NCI-H82 (cell line): ENCODE results near the gene DNM3.
A peak's percentile ranks its signal among the peaks of the same experiment; 100 is the strongest.

ENCODE experiments used
- DNase-seq: peaks from one replicate; lab custom pipeline; 2025; lab: John Stamatoyannopoulos, UW

DNM3 gene

DNA sequence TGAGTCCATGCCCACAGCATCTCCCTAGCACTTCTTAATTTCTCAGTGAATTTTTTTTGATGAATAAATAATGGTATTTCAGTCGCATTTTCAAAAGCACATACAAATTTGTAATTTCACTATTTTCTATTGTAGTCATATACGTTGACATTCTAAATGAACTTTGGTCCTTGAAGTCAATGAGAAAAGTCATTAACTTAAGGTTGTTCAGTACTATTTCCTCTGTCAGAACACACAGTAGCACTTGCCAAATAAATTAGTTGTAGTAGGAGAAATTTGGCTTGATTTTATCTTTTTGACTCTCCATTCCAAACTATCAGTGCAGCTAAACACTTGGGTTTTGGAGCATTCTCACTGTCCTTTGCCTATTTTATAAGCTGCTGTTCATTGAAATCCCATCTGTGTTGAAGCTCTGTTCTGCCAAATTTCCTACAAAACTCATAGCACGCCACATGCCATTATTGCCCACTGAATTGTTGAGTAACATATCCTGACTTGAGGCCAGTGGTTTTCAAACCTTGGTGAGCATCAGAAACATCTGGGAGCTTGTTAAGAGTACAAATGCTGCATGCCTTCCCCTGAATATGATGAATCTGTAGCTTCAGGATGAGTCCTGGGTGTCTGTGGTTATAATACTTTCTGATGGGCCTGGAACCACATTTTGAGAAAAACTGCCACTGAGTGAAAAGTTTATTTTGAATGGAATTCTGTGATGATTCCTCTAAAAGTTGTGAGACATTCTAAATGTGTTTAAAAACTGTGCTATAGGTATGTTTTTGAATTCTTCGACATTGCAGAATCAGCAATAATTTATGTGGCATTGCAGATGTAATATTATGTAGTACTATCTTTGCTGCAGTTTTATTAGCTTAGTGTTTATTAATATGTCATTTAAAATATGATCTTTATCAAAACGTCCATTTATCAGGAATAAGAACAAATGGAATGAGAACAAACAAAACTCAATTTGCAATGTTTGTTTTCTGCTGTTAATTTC, 78.9 kb downstream of the DNM3 start:
- no peak for DNase-seq

DNA sequence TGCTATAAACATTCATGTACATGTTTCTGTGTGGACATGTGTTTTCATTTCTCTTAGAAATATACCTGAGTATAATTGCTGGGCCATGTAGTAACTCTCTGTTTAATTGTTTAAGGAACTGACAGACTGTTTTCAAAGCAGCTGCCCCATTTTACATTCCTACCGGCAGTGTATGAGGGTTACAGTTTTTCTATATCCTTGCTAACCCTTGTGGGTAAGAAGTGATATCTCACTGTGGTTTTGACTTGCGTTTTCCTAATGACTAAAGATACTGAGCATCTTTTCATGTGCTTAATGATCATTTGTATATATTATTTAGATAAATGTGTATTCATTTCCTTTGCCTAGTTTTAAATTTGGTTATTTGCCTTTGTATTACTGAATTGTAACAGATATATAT, 81.7 kb downstream of the DNM3 start:
- no peak for DNase-seq

DNA sequence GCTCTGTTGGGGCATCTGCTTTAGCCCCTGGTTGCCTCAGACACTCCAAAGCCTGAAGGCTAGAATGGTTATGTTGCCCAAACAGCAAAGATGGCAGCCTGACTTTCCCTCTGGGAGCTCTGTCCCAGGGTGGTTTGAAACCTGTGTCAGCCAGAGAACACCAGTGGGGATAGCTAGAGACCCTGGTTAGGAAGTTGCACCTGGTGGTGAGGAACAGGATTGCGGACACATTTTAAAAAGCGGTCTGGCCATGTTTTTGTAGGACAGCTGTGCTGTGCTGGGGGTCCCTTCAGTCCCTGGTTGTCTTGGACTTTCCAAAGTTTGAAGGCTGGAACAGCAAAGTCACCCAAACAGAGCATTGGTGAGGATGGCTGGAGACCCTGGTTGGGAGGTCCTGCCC, 87.8 kb downstream of the DNM3 start:
- no peak for DNase-seq

DNA sequence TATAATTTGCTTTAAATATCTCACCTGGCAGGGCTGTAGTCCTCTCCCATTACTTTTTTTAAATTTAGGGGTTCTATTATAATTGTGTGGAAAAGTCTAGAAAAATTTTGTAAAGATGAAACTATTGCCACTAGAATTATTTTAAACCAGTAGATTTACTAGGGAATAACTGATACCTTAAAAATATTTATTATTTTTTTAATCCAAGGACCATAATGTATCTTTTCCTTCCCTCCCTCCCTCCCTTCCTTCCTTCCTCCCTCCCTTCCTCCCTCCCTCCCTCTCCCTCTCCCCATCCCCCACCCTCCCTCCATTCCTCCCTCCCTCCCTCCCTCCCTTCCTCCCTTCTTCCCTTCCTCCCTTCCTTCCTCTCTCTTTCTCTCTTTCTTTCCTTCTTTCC, 90.5 kb downstream of the DNM3 start:
- DNase-seq: no peak

GRCh38 chr1:171934664-171935063, 93.4 kb downstream of the DNM3 start:
- DNase-seq: no peak

DNA sequence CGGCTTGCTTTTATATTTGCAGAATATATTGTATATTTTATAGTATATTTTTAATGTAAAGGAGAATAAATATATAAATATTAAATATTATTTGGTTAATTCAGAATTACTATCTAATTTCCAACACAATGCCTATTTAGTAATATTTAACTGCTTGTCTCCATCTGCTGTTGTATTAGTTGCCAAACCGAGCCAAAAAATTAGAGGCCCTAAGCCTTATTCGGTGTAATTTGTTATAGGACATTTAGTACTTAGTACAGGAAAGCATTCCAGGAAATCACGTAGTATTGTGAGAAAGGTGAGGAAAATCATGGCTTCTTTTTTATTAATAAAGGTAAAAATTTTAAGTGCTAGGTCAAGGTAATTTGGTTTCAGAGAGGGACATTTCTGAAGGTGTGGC, 93.8 kb downstream of the DNM3 start:
- no peak for DNase-seq

DNA sequence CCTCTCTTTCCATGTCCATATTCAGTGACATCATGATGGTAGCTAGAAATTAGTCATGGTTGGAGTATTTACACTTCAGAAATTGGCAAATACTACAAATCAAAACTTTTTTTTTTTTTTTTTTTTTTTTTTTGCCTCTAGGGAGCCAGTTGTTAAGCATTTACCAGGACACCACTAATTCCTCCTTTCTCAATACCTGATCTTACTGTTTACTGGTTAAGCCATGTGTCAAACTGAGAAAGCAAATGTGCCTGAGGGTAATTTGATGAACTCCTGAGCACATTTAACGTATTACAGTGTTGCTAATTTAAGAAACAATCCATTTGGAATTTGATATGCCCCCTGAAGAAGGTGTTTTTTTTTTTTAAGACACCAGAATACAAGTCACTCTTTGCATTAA, 94.4 kb downstream of the DNM3 start:
- no peak for DNase-seq

GRCh38 chr1:171937938-171938337, 96.6 kb downstream of the DNM3 start:
- DNase-seq: no peak

DNA sequence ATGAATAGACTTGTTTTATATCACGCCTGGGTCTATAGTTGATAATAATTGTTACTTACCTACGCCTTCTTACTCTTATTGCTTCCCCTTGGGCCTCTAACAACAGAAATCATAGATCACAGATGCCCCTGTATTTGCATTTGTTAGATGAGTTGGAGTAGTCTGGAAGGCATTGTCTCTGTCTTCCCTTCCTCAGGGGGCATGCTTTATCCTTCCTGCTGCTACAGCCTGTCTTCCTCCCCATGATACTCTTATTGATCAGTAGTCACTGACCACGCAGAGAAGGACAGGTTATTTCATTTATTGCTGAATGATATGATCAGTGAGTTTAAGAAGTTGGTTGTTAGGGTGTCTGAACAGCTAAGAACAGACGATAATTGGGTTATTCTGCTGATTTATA, 98.4 kb downstream of the DNM3 start:
- no peak for DNase-seq

- DNase-seq: no peak
Measured at GRCh38 chr1:171940368-171940767, 99.1 kb downstream of the DNM3 start.

DNA sequence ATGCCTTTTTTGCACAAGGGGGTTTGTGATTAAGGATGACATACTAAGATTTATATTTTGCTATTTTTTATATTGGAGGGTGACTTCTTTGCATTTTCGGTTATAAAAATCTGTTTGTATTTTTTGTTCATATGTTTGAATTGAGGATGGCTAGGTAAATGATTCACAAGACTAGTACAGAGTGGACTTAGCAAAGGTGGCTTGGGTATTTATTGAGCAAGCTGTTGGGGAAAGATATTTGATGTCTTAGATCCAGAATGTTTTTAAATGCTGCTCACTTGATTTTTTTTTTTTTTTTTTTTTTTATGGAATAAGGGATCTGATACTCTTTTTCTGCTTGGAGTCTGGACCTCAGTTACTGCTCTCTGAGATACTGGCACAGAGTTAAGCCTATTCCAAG, 100.6 kb downstream of the DNM3 start:
- DNase-seq: no peak

- no peak for DNase-seq
Measured at GRCh38 chr1:171943973-171944561, 102.8 kb downstream of the DNM3 start.

DNA sequence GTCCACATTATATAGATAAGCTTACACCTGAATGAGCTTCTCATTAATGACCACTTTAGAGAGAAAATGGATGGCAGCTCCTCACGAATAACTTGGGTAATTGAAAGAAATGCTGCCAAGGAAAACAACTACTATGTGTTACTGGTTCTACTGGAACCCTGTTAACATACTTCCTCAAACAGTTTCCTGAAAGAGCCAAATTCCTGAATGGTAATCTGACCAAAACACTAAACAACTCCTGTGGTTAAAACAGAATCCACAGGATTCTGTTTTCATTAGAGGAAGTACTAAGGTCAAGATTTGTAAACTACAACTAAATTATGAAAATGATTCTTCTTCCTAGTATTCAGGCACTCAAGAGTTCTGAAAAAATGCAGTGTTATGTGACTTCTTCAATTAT, 107.2 kb downstream of the DNM3 start:
- DNase-seq: no peak

DNA sequence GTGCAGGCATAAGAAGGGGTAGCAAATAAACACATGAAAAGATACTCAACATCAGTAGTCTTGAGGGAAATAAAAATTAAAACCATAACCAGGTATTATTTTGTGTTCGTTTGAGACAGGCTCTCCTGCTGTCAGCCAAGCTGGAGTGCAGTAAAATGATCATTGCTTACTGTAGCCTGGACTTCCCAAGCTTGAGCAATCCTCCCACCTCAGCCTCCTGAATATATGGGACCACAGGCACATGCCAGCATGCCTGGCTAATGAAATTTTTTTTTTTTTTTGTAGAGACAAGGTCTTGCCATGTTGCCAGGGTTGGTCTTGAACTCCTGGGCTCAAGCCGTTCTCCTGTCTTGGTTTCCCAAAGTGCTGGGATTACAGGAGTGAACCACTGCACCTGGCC, 108.0 kb downstream of the DNM3 start:
- no peak for DNase-seq

- peak; percentile 62 for DNase-seq
Measured at GRCh38 chr1:171953835-171954234, 112.5 kb downstream of the DNM3 start.

GRCh38 chr1:171954361-171954760, 113.1 kb downstream of the DNM3 start:
- peak; percentile 96 for DNase-seq

DNA sequence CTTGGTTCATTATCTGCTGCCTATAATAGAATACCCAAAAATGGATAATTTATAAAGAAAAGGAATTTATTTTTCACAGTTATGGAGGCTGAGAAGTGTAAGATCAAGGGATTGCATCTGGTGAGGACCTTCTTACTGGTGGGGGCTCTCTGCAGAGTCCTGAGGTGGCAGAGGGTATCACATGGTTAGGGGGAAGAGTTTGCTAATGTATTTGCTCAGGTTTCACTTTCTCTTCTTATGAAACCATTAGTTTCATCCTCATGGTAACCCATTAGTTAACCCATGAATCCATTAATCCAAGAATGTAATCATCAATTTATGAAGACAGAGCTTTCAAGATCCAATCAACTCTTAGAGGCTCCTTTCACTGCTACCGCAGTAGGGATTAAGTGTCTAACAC, 120.6 kb downstream of the DNM3 start:
- DNase-seq: no peak

- DNase-seq: no peak
Measured at GRCh38 chr1:171963762-171964161, 122.5 kb downstream of the DNM3 start.

DNA sequence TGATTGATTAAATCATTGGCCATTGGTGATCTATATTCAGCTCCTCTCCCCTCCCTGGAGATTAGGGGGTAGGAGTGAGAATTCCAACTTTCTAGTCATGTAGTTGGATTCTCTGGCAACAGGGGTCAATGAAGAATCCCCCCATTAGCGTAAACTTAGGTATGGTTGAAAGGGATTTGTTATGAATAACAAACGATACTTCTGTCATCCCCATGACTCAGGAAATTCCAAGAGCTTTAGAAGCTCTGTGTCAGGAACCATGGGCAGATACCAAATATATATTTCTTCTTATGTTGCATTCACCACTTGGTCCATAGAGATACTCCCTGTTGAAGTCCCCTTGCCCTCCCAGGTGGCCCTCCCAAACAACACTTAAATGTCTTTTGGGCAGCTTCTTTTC, 124.5 kb downstream of the DNM3 start:
- no peak for DNase-seq

DNA sequence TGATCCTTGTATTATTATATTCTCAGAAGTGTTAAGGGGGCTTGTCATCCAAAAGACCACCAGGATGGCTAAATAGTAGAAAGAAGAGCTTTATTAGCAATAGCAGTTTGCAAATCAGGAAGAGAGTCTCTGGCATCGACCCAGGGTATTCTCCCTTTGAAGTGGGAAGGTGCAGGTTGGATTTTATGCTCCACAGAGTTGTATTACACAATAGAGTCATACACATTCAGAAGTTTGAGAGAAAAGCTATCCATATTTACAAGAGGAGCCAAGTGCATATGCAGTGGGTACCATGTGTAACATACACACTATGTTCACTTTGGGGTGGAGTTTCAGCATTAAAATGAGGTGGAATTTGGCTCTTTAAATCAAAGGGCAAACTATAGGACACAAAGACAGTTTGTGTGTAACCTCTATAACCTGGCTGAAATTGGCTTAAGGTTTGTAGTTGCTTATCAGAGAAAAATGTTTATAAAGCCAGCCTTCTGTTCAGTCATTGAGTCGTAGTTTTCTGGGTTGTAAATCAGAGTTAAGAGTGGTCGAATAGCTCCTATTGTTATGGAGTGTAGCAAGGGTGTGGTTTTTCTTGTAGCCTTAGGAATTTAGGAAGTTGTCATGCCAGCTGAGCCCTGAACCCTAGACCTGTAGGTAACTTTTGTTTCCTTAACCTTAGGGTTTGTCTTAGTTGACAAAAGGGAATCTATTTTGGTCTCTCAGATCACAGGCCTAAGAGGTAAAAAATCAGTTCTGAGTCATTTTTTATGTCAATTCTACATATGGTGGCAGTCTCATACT, 125.3 kb downstream of the DNM3 start:
- DNase-seq: no peak

DNA sequence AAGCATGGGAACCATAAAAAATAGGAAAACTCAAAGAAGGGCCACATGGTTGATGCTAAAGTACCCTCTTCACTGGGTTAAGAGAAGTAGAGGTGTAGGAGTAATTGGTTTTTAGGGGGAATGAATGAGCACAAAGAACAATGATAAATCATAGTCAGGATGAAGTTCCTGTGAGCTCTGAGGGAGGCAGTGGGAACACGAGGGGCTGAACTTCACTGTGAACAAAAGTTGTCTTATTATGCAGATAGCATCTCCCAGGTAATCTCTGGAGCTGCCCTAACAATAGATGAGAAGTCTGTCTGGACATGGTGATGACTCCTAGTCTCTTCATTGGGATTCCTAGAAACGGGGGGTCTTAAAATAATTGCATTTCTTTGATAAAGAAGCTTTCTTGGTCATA, 127.9 kb downstream of the DNM3 start:
- no peak for DNase-seq

DNA sequence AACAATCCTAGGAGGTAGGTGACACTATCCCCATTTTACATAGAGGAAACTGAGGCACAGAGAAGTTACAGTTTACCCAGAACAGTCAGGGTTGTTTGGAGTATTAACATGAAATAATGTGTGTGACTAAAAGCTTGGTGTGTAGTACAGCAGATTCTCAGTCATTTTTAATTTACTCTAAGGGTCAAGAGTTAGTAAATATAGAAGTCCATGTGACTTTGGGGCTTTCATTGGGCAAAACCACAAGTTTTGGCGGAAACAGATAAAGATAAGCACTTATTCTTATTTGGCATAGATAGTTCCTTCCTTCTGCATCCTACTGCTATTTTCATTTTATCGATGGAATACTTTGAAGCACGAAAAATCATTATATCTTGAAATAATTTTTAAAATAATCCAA, 128.5 kb downstream of the DNM3 start:
- no peak for DNase-seq

DNA sequence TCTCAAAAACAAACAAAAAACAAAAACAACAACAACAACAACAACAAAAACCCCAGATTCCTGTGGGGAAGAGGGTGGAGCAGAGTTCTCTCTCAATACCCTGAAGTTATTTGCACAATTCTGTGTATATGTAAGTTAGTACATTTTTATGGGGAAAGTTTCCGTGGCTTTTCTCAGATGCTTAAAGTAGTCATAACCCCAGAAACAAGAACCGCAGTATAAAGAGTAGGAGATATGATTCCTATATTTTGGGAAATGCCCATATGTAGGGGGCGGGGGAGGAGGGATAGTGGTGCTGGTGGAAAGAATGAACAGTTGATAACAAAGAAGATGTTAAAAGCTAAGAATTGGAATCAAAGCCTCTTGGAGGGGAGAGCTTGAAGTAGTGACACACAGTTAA, 131.5 kb downstream of the DNM3 start:
- no peak for DNase-seq
